Stimulated activated CD4-positive, alpha-beta T cell treated with anti-CD3 and anti-CD28 coated beads, Interleukin-15, amount 100 ng/mL, for 24 hours (primary cell): ENCODE data around the gene MAP3K20.
"Not testable (repeated sequence)": the region's sequence is repeated elsewhere in the genome, so short reads cannot be mapped to it uniquely, and the experiment has no call there.

Experiments used
- DNase-seq: peaks from one replicate; pipeline ENCODE4 v3.0.0-alpha.2; 2020

Gene MAP3K20

GRCh38 chr2:173207124-173207523, 131.5 kb downstream of the MAP3K20 start:
- not testable (repeated sequence) for DNase-seq

- peak; percentile 57 for DNase-seq
These were observed 134.9 kb downstream of the MAP3K20 start for GRCh38 chr2:173210270-173211196.

GRCh38 chr2:173213181-173213580, 137.5 kb downstream of the MAP3K20 start:
- DNase-seq, result no peak

GRCh38 chr2:173214213-173214612, 138.6 kb downstream of the MAP3K20 start:
- DNase-seq, result no peak

- no peak for DNase-seq
These were observed 139.7 kb downstream of the MAP3K20 start for GRCh38 chr2:173215316-173215715.

- DNase-seq, result no peak
These were observed 140.4 kb downstream of the MAP3K20 start for GRCh38 chr2:173216051-173216450.

- no peak for DNase-seq
These were observed 141.0 kb downstream of the MAP3K20 start for GRCh38 chr2:173216668-173217067.

- DNase-seq, result no peak
These were observed 141.6 kb downstream of the MAP3K20 start for GRCh38 chr2:173217116-173217840.

GRCh38 chr2:173218326-173219056, 142.8 kb downstream of the MAP3K20 start:
- DNase-seq, result no peak

- no peak for DNase-seq
These were observed 145.6 kb downstream of the MAP3K20 start for GRCh38 chr2:173221132-173221695.

- DNase-seq, result no peak
These were observed 146.4 kb downstream of the MAP3K20 start for GRCh38 chr2:173221937-173222594.

- DNase-seq, result no peak
These were observed 148.2 kb downstream of the MAP3K20 start for GRCh38 chr2:173223871-173224270.

GRCh38 chr2:173226899-173227698, 151.5 kb downstream of the MAP3K20 start:
- DNase-seq, result no peak

- DNase-seq, result no peak
These were observed 153.4 kb downstream of the MAP3K20 start for GRCh38 chr2:173229086-173229485.

GRCh38 chr2:173230181-173230580, 154.5 kb downstream of the MAP3K20 start:
- no peak for DNase-seq

GRCh38 chr2:173231042-173231441, 155.4 kb downstream of the MAP3K20 start:
- DNase-seq, result no peak

- DNase-seq, result no peak
These were observed 155.8 kb downstream of the MAP3K20 start for GRCh38 chr2:173231465-173231864.

GRCh38 chr2:173232956-173233744, 157.5 kb downstream of the MAP3K20 start:
- DNase-seq, result no peak

- DNase-seq, result no peak
These were observed 160.5 kb downstream of the MAP3K20 start for GRCh38 chr2:173235947-173236803.

- DNase-seq, result no peak
These were observed 162.7 kb downstream of the MAP3K20 start for GRCh38 chr2:173238385-173238784.
